ENCODE results near the gene RBM48. TPM values are rescaled to one million over a fixed set of nuclear protein-coding genes. Genes with fewer than 3 reads are reported as not detected.

RBM48 gene
- total and polyA plus RNA-seq, 2 of the 13 experiments (the other 11 are each of a cell fraction or from before 2014, with no cell fraction given), result 7.2 to 12.2 TPM

GRCh38 chr7:92528188-92528957 lies at the start of gene RBM48, which contains the start of gene PEX1 (continued):
- no peak for TF ChIP-seq PREB (CRISPR knock-in tag; IDR thresholded peaks at IDR 0.05)
- TF ChIP-seq ISL2 (CRISPR knock-in tag; IDR thresholded peaks at IDR 0.05), result peak; percentile 75
- TF ChIP-seq ZNF646 (CRISPR knock-in tag; IDR thresholded peaks at IDR 0.05), result no peak
- TF ChIP-seq ZNF841 (CRISPR knock-in tag; IDR thresholded peaks at IDR 0.05; ENCODE audit: borderline replicate concordance), result no peak
- no peak for TF ChIP-seq DMTF1 (CRISPR knock-in tag; IDR thresholded peaks at IDR 0.05)
- TF ChIP-seq FOSL2 (CRISPR knock-in tag; IDR thresholded peaks at IDR 0.05), result peak; percentile 44
- TF ChIP-seq KLF11 (CRISPR knock-in tag; IDR thresholded peaks at IDR 0.05), result no peak
- no peak for TF ChIP-seq FOXM1 (CRISPR knock-in tag; IDR thresholded peaks at IDR 0.05)
- TF ChIP-seq KDM6A (CRISPR knock-in tag; IDR thresholded peaks at IDR 0.05; ENCODE audit: low read depth), result no peak
- TF ChIP-seq HOXA5 (CRISPR knock-in tag; IDR thresholded peaks at IDR 0.05), result no peak; the same call in none of the 2 replicates
- TF ChIP-seq ZNF512B (CRISPR knock-in tag; IDR thresholded peaks at IDR 0.05; ENCODE audit: borderline replicate concordance), result no peak
- no peak for TF ChIP-seq ZNF335 (CRISPR knock-in tag; IDR thresholded peaks at IDR 0.05)
- TF ChIP-seq ZNF660 (CRISPR knock-in tag; IDR thresholded peaks at IDR 0.05; ENCODE audit: borderline replicate concordance, low read depth), result no peak
- no peak; the same call in 1 of the 2 replicates for TF ChIP-seq ZNF274 (CRISPR knock-in tag; IDR thresholded peaks at IDR 0.05)
- peak; percentile 92; the same call in 1 of the 2 replicates for TF ChIP-seq CCDC6 (CRISPR knock-in tag; IDR thresholded peaks at IDR 0.05)
- peak; percentile 40; the same call in 1 of the 2 replicates for TF ChIP-seq ZNF672 (CRISPR knock-in tag; IDR thresholded peaks at IDR 0.05)
- TF ChIP-seq ZNF367 (CRISPR knock-in tag; IDR thresholded peaks at IDR 0.05; ENCODE audit: borderline replicate concordance), result 0 out of 2 replicates have a peak, but pooled peaks have one; percentile 21
